Measurements from ENCODE around the gene SETD9. TPM values are rescaled to one million over a fixed set of nuclear protein-coding genes. Genes with fewer than 3 reads are reported as not detected.
A peak's percentile ranks its signal among the peaks of the same experiment; 100 is the strongest.

SETD9 gene
- total RNA-seq, 3 donors from 2014 or later (not counting 1 experiment from before 2014, with no cell fraction given): 5.6 to 8.6 (median 6.0) TPM

- no peaks in the 10 kb centered on the region for H3K27me3 Mint-ChIP-seq (ENCODE audit: low read depth in 2 of 2)
- intact Hi-C loops (cut with micrococcal nuclease): no loop called here
- H3K4me1 Mint-ChIP-seq: peaks cover 0 to 5% of the 10 kb centered on the region in 2 donors
- no CpG with 5 or more reads among the region's 2 CpGs for WGBS (ENCODE audit: insufficient coverage)
- peaks cover 79% of the 10 kb centered on the region for H3K36me3 ChIP-seq (ENCODE audit: control insufficient read depth, insufficient read depth, low read length)
- TF ChIP-seq CTCF (IDR thresholded peaks at IDR 0.05): no peak
- peaks cover 20% of the 10 kb centered on the region for H3K36me3 Mint-ChIP-seq
- H3K27ac ChIP-seq (ENCODE audit: low read length): no peak overlapping the region
- no peaks in the 10 kb centered on the region for H3K9me3 Mint-ChIP-seq
- H3K4me3 Mint-ChIP-seq: no peak overlapping the region
- no peak overlapping the region for H3K4me3 ChIP-seq (ENCODE audit: low read length)
- no peaks in the 10 kb centered on the region for H3K27me3 ChIP-seq (ENCODE audit: control insufficient read depth, insufficient read depth, low read length)
- no peaks in the 10 kb centered on the region for H3K4me1 ChIP-seq (ENCODE audit: control insufficient read depth, insufficient read depth, low read length)
- H3K9me3 ChIP-seq (ENCODE audit: control insufficient read depth, insufficient read depth, low read length): no peaks in the 10 kb centered on the region
- H3K27ac Mint-ChIP-seq: peak overlapping the region; percentile 1 to 6
- no peak for ATAC-seq
- DNase-seq: no peak
These were observed 37.6 kb upstream of the SETD9 start for GRCh38 chr5:56871777-56872176.

- no peak for DNase-seq
- Mint-ChIP-seq H3K27me3 (ENCODE audit: low read depth in 2 of 2) (no peaks in the 10 kb centered on the region), H3K4me3 (no peak overlapping the region), H3K27ac (peak overlapping the region in 1 of 2 donors; percentile 55), H3K9me3 (no peaks in the 10 kb centered on the region), H3K36me3 (peaks cover 20% of the 10 kb centered on the region), H3K4me1 (peaks cover 0 to 5% of the 10 kb centered on the region in 2 donors)
- WGBS (ENCODE audit: insufficient coverage): 23% methylated on average over 3 of the region's 3 CpGs
- no peak for ATAC-seq
- Histone ChIP-seq H3K9me3 (ENCODE audit: control insufficient read depth, insufficient read depth, low read length) (no peaks in the 10 kb centered on the region), H3K4me1 (ENCODE audit: control insufficient read depth, insufficient read depth, low read length) (no peaks in the 10 kb centered on the region), H3K27me3 (ENCODE audit: control insufficient read depth, insufficient read depth, low read length) (no peaks in the 10 kb centered on the region), H3K4me3 (ENCODE audit: low read length) (no peak overlapping the region), H3K36me3 (ENCODE audit: control insufficient read depth, insufficient read depth, low read length) (peaks cover 77% of the 10 kb centered on the region), H3K27ac (ENCODE audit: low read length) (no peak overlapping the region)
- no peak for TF ChIP-seq CTCF (IDR thresholded peaks at IDR 0.05)
- intact Hi-C loops (cut with micrococcal nuclease): no loop called here
These were observed 36.3 kb upstream of the SETD9 start for GRCh38 chr5:56873056-56873455.

- peaks cover 85% of the 10 kb centered on the region for H3K36me3 ChIP-seq (ENCODE audit: control insufficient read depth, insufficient read depth, low read length)
- TF ChIP-seq CTCF (IDR thresholded peaks at IDR 0.05): no peak
- no peaks in the 10 kb centered on the region for H3K9me3 ChIP-seq (ENCODE audit: control insufficient read depth, insufficient read depth, low read length)
- DNase-seq (no peak), ATAC-seq (no peak)
- peak overlapping the region in 1 of 2 donors; percentile 6 for H3K27ac Mint-ChIP-seq
- no peaks in the 10 kb centered on the region for H3K27me3 ChIP-seq (ENCODE audit: control insufficient read depth, insufficient read depth, low read length)
- H3K4me3 Mint-ChIP-seq: no peak overlapping the region
- H3K27me3 Mint-ChIP-seq (ENCODE audit: low read depth in 2 of 2): no peaks in the 10 kb centered on the region
- H3K9me3 Mint-ChIP-seq: no peaks in the 10 kb centered on the region
- 57% methylated on average over 2 of the region's 3 CpGs for WGBS (ENCODE audit: insufficient coverage)
- peaks cover 20% of the 10 kb centered on the region for H3K36me3 Mint-ChIP-seq
- H3K4me3 ChIP-seq (ENCODE audit: low read length): no peak overlapping the region
- peaks cover 0 to 5% of the 10 kb centered on the region in 2 donors for H3K4me1 Mint-ChIP-seq
- H3K4me1 ChIP-seq (ENCODE audit: control insufficient read depth, insufficient read depth, low read length): no peaks in the 10 kb centered on the region
- intact Hi-C loops (cut with micrococcal nuclease): no loop called here
- H3K27ac ChIP-seq (ENCODE audit: low read length): no peak overlapping the region
These were observed 33.1 kb upstream of the SETD9 start for GRCh38 chr5:56876327-56876726.

GRCh38 chr5:56881571-56881970 is 27.8 kb upstream of the SETD9 start:
- H3K9me3 Mint-ChIP-seq: no peaks in the 10 kb centered on the region
- intact Hi-C loops (cut with micrococcal nuclease): no loop called here
- no peaks in the 10 kb centered on the region for H3K9me3 ChIP-seq (ENCODE audit: control insufficient read depth, insufficient read depth, low read length)
- DNase-seq (no peak), ATAC-seq (no peak)
- no peak overlapping the region for H3K27ac Mint-ChIP-seq
- WGBS (ENCODE audit: insufficient coverage): 96% methylated on average over 5 of the region's 5 CpGs
- no peaks in the 10 kb centered on the region for H3K27me3 Mint-ChIP-seq (ENCODE audit: low read depth in 2 of 2)
- H3K4me1 ChIP-seq (ENCODE audit: control insufficient read depth, insufficient read depth, low read length): no peaks in the 10 kb centered on the region
- H3K36me3 ChIP-seq (ENCODE audit: control insufficient read depth, insufficient read depth, low read length): peaks cover 89% of the 10 kb centered on the region
- peaks cover 18% of the 10 kb centered on the region for H3K36me3 Mint-ChIP-seq
- no peak overlapping the region for H3K27ac ChIP-seq (ENCODE audit: low read length)
- no peak for TF ChIP-seq CTCF (IDR thresholded peaks at IDR 0.05)
- H3K27me3 ChIP-seq (ENCODE audit: control insufficient read depth, insufficient read depth, low read length): no peaks in the 10 kb centered on the region
- no peak overlapping the region for H3K4me3 Mint-ChIP-seq
- no peak overlapping the region for H3K4me3 ChIP-seq (ENCODE audit: low read length)
- peaks cover 0 to 6% of the 10 kb centered on the region in 2 donors for H3K4me1 Mint-ChIP-seq
